ENCODE measurements around the gene OMP.

GRCh38 chr11:77063861-77064260, 38.8 kb upstream of the OMP start:
- no peak for TF ChIP-seq CTCF (IDR thresholded peaks at IDR 0.05; ENCODE audit: low read length)
- no peak for TF ChIP-seq EZH2 (optimal IDR thresholded peaks at IDR 0.05; ENCODE audit: low read depth, low read length)
- no peak for TF ChIP-seq EZH2phosphoT487 (IDR thresholded peaks at IDR 0.05; ENCODE audit: low read length)

Measured in MM.1S (cell line).